ENCODE measurements around the gene SLC22A5. TPM values are rescaled to one million over a fixed set of nuclear protein-coding genes. Genes with fewer than 3 reads are reported as not detected.

The SLC22A5 gene
- polyA plus RNA-seq, 2 of the 4 experiments (the other 2 are of a cell fraction): 27.4 to 35.3 TPM

- peak overlapping the region; percentile 38 to 77; a peak in 5 of 6 replicates for H3K27ac ChIP-seq
- no peaks in the 10 kb centered on the region for H3K9me3 ChIP-seq
- peak overlapping the region; percentile 58 for H3K4me2 ChIP-seq
- CTCF ChIA-PET: interaction anchor here (0.7 to 4.9 kb wide), 25 partner anchors 7 to 103 kb away, joined by 3 to 31 read pairs (median 3); partner anchors contain the start of gene IRF1
- ATAC-seq (peak; percentile 87 to 96), DNase-seq (ENCODE audit: low read depth in 1 of 2, low spot score in 1 of 2) (peak; percentile 84 to 88), FAIRE-seq (no peak)
- POLR2A ChIA-PET: interaction anchor here (1.2 to 1.7 kb wide), 2 partner anchors 71 to 76 kb away, joined by 3 to 5 read pairs; partner anchors contain the start of gene IRF1
- H3K4me1 ChIP-seq: peaks cover 33% of the 10 kb centered on the region
- WGBS (ENCODE audit: missing lambda C conversion rate): 23% methylated on average over 12 of the region's 12 CpGs
- H3K4me3 ChIP-seq: no peak overlapping the region
- TF ChIP-seq SMC3 (IDR thresholded peaks at IDR 0.05) (peak; percentile 86), MAFK (IDR thresholded peaks at IDR 0.05; ENCODE audit: partially characterized antibody) (peak; percentile 87), CBX8 (IDR thresholded peaks at IDR 0.05) (no peak), USF2 (IDR thresholded peaks at IDR 0.05) (no peak), RNF2 (IDR thresholded peaks at IDR 0.05; ENCODE audit: borderline replicate concordance, low read depth) (no peak), ATOH8 (CRISPR knock-in tag; IDR thresholded peaks at IDR 0.05; ENCODE audit: low read depth) (no peak), HOXA7 (CRISPR knock-in tag; IDR thresholded peaks at IDR 0.05) (no peak), MAX (IDR thresholded peaks at IDR 0.05) (peak; percentile 29; the same call in 1 of the 2 replicates), CTCF (IDR thresholded peaks at IDR 0.05) (peak; percentile 89), ZNF302 (CRISPR knock-in tag; IDR thresholded peaks at IDR 0.05) (no peak), NR3C1 (IDR thresholded peaks at IDR 0.05) (no peak), KDM5A (IDR thresholded peaks at IDR 0.05) (no peak), RAD21 (conservative IDR thresholded peaks at IDR 0.05 in 1 of 2, IDR thresholded peaks at IDR 0.05 in 1 of 2) (peak; percentile 79 to 82)
- TF ChIP-seq, protein P1, sequence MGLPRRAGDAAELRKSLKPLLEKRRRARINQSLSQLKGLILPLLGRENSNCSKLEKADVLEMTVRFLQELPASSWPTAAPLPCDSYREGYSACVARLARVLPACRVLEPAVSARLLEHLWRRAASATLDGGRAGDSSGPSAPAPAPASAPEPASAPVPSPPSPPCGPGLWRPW (IDR thresholded peaks at IDR 0.05): no peak
Measured at GRCh38 chr5:132419502-132420468, 50.3 kb downstream of the SLC22A5 start.

DNA sequence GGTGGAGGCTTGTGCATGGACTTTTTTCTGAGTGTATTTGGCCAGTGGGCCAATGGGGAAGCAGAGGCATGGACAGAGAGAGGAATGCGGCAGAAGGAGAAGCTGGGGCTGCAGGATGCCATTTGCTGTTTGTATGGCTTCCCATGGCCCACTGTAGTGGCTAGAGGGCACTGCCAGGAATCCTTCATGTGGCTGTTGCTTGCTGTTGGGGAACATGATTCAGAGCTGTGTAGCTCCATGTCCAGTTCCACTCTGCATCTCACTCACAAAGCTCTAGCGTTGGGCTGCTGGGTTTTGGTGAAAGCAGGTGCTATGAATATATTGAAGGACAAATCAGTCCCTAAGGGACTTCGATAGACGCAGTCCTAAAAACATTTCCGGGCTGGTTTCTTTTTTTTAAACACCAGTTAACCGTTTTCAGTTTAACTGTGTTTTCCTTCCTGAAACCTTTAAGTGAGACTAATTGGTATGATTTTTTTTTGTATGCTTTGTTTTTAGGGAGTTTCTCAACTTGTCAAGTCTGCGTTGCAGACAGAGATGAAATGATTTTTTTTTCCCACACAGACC, 51.3 kb downstream of the SLC22A5 start:
- no peak for DNase-seq (ENCODE audit: low read depth in 1 of 2, low spot score in 1 of 2)
- peak overlapping the region in 1 of 2 experiments; percentile 77; a peak in 2 of 6 replicates for H3K27ac ChIP-seq
- CTCF ChIA-PET: interaction anchor here (0.7 to 1.7 kb wide), 20 partner anchors 9 to 104 kb away, joined by 3 to 17 read pairs (median 3); partner anchors contain the start of gene IRF1
- H3K4me2 ChIP-seq: no peak overlapping the region
- FAIRE-seq: no peak
- POLR2A ChIA-PET: interaction anchor here (1.2 to 1.7 kb wide), 2 partner anchors 70 to 75 kb away, joined by 3 to 5 read pairs; partner anchors contain the start of gene IRF1
- H3K9me3 ChIP-seq: no peaks in the 10 kb centered on the region
- ATAC-seq: no peak
- peaks cover 30% of the 10 kb centered on the region for H3K4me1 ChIP-seq
- 92% methylated on average over 7 of the region's 7 CpGs for WGBS (ENCODE audit: missing lambda C conversion rate)
- no peak overlapping the region for H3K4me3 ChIP-seq
- TF ChIP-seq HOXA7 (CRISPR knock-in tag; IDR thresholded peaks at IDR 0.05): no peak
- no peak for TF ChIP-seq CBX2 (IDR thresholded peaks at IDR 0.05; ENCODE audit: borderline replicate concordance, low read depth)
- TF ChIP-seq RFX5 (IDR thresholded peaks at IDR 0.05): no peak
- TF ChIP-seq FOSB (CRISPR knock-in tag; IDR thresholded peaks at IDR 0.05): no peak
- no peak for TF ChIP-seq BCL3 (IDR thresholded peaks at IDR 0.05)
- no peak for TF ChIP-seq ZNF302 (CRISPR knock-in tag; IDR thresholded peaks at IDR 0.05)
- no peak for TF ChIP-seq JUNB (IDR thresholded peaks at IDR 0.05)
- TF ChIP-seq NPAS2 (CRISPR knock-in tag; IDR thresholded peaks at IDR 0.05; ENCODE audit: borderline replicate concordance): no peak
